ENCODE data around the gene CD8B.

Gene CD8B

GRCh38 chr2:86769838-86770237 lies 91.8 kb downstream of the CD8B start:
- Histone ChIP-seq H3K27ac (ENCODE audit: low read length) (no peak overlapping the region), H3K36me3 (ENCODE audit: control insufficient read depth in 2 of 2, insufficient read depth in 2 of 2, low read length in 2 of 2) (peaks cover 26 to 32% of the 10 kb centered on the region in 2 donors), H3K4me3 (ENCODE audit: low read length in 2 of 2) (no peak overlapping the region), H3K9ac (ENCODE audit: low read length in 2 of 2) (no peak overlapping the region), H3K9me3 (ENCODE audit: control insufficient read depth in 2 of 2, low read length in 2 of 2) (no peaks in the 10 kb centered on the region), H3K4me1 (ENCODE audit: control insufficient read depth, insufficient read depth, low read length) (no peaks in the 10 kb centered on the region), H3K27me3 (ENCODE audit: control insufficient read depth in 1 of 2, insufficient read depth in 2 of 2, low read length in 2 of 2) (no peaks in the 10 kb centered on the region)

- Histone ChIP-seq H3K4me1 (ENCODE audit: control insufficient read depth, insufficient read depth, low read length) (no peaks in the 10 kb centered on the region), H3K9me3 (ENCODE audit: control insufficient read depth in 2 of 2, low read length in 2 of 2) (no peaks in the 10 kb centered on the region), H3K9ac (ENCODE audit: low read length in 2 of 2) (no peak overlapping the region), H3K27ac (ENCODE audit: low read length) (no peak overlapping the region), H3K36me3 (ENCODE audit: control insufficient read depth in 2 of 2, insufficient read depth in 2 of 2, low read length in 2 of 2) (peaks cover 21 to 25% of the 10 kb centered on the region in 2 donors), H3K4me3 (ENCODE audit: low read length in 2 of 2) (no peak overlapping the region), H3K27me3 (ENCODE audit: control insufficient read depth in 1 of 2, insufficient read depth in 2 of 2, low read length in 2 of 2) (no peaks in the 10 kb centered on the region)
Measured at GRCh38 chr2:86768189-86768949, 93.3 kb downstream of the CD8B start.

All from stomach smooth muscle (tissue), 2 donors.